IPS-20b (cell line): ENCODE data around the gene ADTRP.

ENCODE experiments used
- H3K27ac ChIP-seq: one replicate; pipeline ENCODE4 v1.5.1; 2013; ENCODE audit warnings: low read length
- H3K27me3 ChIP-seq: 2 replicates; pipeline ENCODE4 v1.6.1; 2013; ENCODE audit warnings: mild to moderate bottlenecking, low read length, inconsistent platforms; ENCODE audit not compliant: insufficient read depth
- H3K36me3 ChIP-seq: 2 replicates; pipeline ENCODE4 v1.6.1; 2013; ENCODE audit warnings: low read depth, mild to moderate bottlenecking, inconsistent platforms, low read length, moderate library complexity; ENCODE audit not compliant: insufficient read depth
- H3K4me1 ChIP-seq: 2 replicates; pipeline ENCODE4 v1.6.1; 2013; ENCODE audit warnings: mild to moderate bottlenecking, control low read depth, inconsistent platforms, low read length, moderate library complexity; ENCODE audit not compliant: insufficient read depth
- H3K4me3 ChIP-seq: 2 replicates; pipeline ENCODE4 v1.5.1; 2013; ENCODE audit warnings: mild to moderate bottlenecking, low read length, inconsistent platforms
- H3K9ac ChIP-seq: 2 replicates; pipeline ENCODE4 v1.6.1; 2013; ENCODE audit warnings: low read depth, mild to moderate bottlenecking, inconsistent platforms, low read length, moderate library complexity
- H3K9me3 ChIP-seq: 2 replicates; pipeline ENCODE4 v1.6.1; 2013; ENCODE audit warnings: mild to moderate bottlenecking, low read depth, low read length, inconsistent platforms; ENCODE audit not compliant: insufficient read depth

ADTRP gene

GRCh38 chr6:11747021-11747420 lies 31.6 kb downstream of the ADTRP start:
- Histone ChIP-seq H3K36me3 (no peaks in the 10 kb centered on the region), H3K27me3 (no peaks in the 10 kb centered on the region), H3K4me1 (peaks cover 7% of the 10 kb centered on the region)

DNA sequence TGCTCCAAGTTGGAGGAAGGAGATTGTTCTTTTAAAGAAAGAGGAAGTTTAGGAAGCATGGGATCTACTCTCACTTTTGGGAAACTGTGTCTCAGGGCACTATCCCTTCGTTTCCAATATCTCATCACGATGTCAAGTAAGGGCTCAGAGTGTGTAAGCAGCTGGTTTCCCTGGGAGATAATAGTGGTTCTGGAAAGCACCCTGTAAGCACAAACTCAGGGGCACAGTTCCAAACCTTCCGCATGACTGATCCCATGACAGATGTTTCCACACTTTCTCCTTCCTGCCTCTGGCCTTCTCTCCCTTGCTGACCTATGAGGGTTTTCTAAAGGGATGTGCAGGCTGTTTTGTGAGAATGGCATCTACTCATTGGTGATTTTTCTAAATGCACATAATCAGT lies 33.9 kb downstream of the ADTRP start:
- Histone ChIP-seq H3K9me3 (no peaks in the 10 kb centered on the region), H3K9ac (no peak overlapping the region), H3K4me1 (peaks cover 7% of the 10 kb centered on the region), H3K4me3 (no peak overlapping the region), H3K27me3 (no peaks in the 10 kb centered on the region), H3K36me3 (no peaks in the 10 kb centered on the region), H3K27ac (no peak overlapping the region)

More at GRCh38 chr6:11747021-11747420, 31.6 kb downstream of the ADTRP start:
- Histone ChIP-seq H3K27ac (no peak overlapping the region), H3K4me3 (no peak overlapping the region), H3K9ac (no peak overlapping the region), H3K9me3 (no peaks in the 10 kb centered on the region)

- Histone ChIP-seq H3K4me1 (peaks cover 7% of the 10 kb centered on the region), H3K36me3 (no peaks in the 10 kb centered on the region), H3K27me3 (no peaks in the 10 kb centered on the region), H3K27ac (no peak overlapping the region), H3K9me3 (no peaks in the 10 kb centered on the region), H3K9ac (no peak overlapping the region), H3K4me3 (no peak overlapping the region)
These were observed 34.5 kb downstream of the ADTRP start for GRCh38 chr6:11744101-11744500.

- Histone ChIP-seq H3K4me1 (no peaks in the 10 kb centered on the region), H3K4me3 (no peak overlapping the region), H3K27me3 (no peaks in the 10 kb centered on the region), H3K9ac (no peak overlapping the region), H3K9me3 (no peaks in the 10 kb centered on the region), H3K36me3 (no peaks in the 10 kb centered on the region), H3K27ac (no peak overlapping the region)
These were observed 37.7 kb downstream of the ADTRP start for GRCh38 chr6:11740875-11741274.

GRCh38 chr6:11738661-11739375 lies 39.8 kb downstream of the ADTRP start:
- H3K9me3 ChIP-seq = no peaks in the 10 kb centered on the region
- no peaks in the 10 kb centered on the region for H3K4me1 ChIP-seq
- H3K4me3 ChIP-seq = no peak overlapping the region
- H3K27ac ChIP-seq = no peak overlapping the region
- no peaks in the 10 kb centered on the region for H3K36me3 ChIP-seq
- no peaks in the 10 kb centered on the region for H3K27me3 ChIP-seq
- no peak overlapping the region for H3K9ac ChIP-seq

DNA sequence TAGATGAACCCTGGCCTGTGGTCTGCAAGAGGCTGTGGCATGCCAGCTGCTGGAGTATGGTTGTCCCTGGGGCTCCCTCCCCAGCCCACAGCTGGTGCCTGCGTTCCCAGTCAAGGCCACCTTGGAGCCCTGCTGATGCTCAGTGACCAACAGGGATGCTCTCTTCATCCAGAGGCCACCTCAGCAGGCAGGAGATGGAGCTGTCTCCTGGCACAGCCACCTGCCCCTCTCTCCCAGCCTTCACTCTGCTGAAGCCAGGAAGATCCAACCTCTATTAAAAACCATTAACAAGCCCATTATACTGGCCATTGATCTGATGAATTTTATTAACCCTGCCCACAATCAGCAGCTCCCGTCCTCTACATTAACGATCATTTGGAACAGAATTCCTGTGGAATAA lies 40.4 kb downstream of the ADTRP start:
- Histone ChIP-seq H3K4me1 (no peaks in the 10 kb centered on the region), H3K9ac (no peak overlapping the region), H3K27ac (no peak overlapping the region), H3K4me3 (no peak overlapping the region), H3K36me3 (no peaks in the 10 kb centered on the region), H3K9me3 (no peaks in the 10 kb centered on the region), H3K27me3 (no peaks in the 10 kb centered on the region)

GRCh38 chr6:11736601-11737000 lies 42.0 kb downstream of the ADTRP start:
- Histone ChIP-seq H3K4me1 (no peaks in the 10 kb centered on the region), H3K27ac (no peak overlapping the region), H3K27me3 (no peaks in the 10 kb centered on the region), H3K9ac (no peak overlapping the region), H3K9me3 (no peaks in the 10 kb centered on the region), H3K4me3 (no peak overlapping the region), H3K36me3 (no peaks in the 10 kb centered on the region)

- Histone ChIP-seq H3K9ac (no peak overlapping the region), H3K4me1 (no peaks in the 10 kb centered on the region)
These were observed 43.6 kb downstream of the ADTRP start for GRCh38 chr6:11734861-11735613.

DNA sequence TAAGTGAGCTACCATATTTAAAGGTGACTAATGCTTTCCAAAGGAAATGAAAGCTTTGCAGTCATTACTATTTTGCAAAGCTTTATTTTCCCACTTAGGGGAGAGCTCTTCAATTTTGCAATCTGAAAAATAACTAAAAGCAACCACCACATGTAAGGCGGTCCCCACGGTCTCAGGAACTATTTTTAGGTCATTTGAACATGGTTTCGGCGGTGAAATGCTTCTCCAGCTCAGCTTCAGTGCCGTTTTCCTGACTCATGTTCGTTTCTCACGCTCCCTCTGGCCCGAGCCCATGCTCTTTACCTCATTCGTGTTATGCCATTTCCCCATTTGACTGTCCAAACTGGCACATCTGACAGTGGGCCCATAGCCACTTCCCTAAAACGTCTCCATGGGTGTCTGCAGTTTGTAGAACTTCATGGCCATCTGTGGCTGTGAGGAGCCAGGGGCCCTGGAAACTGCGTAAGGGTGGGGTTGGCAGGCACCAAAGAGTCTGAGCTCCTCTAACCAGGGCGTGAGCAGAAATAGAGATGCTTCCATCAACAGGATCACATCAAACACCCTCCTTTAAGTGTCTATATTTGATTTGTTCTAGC lies 46.5 kb downstream of the ADTRP start:
- Histone ChIP-seq H3K4me1 (no peaks in the 10 kb centered on the region), H3K27ac (no peak overlapping the region), H3K9me3 (no peaks in the 10 kb centered on the region), H3K36me3 (no peaks in the 10 kb centered on the region), H3K9ac (no peak overlapping the region), H3K4me3 (no peak overlapping the region), H3K27me3 (no peaks in the 10 kb centered on the region)

More at GRCh38 chr6:11734861-11735613, 43.6 kb downstream of the ADTRP start:
- no peak overlapping the region for H3K27ac ChIP-seq
- no peak overlapping the region for H3K4me3 ChIP-seq
- H3K36me3 ChIP-seq = no peaks in the 10 kb centered on the region
- H3K9me3 ChIP-seq = no peaks in the 10 kb centered on the region
- H3K27me3 ChIP-seq = no peaks in the 10 kb centered on the region

- H3K27me3 ChIP-seq = no peaks in the 10 kb centered on the region
- H3K4me3 ChIP-seq = no peak overlapping the region
- no peaks in the 10 kb centered on the region for H3K4me1 ChIP-seq
- H3K27ac ChIP-seq = no peak overlapping the region
- H3K9me3 ChIP-seq = no peaks in the 10 kb centered on the region
- no peak overlapping the region for H3K9ac ChIP-seq
- H3K36me3 ChIP-seq = no peaks in the 10 kb centered on the region
These were observed 47.2 kb downstream of the ADTRP start for GRCh38 chr6:11731423-11731822.

DNA sequence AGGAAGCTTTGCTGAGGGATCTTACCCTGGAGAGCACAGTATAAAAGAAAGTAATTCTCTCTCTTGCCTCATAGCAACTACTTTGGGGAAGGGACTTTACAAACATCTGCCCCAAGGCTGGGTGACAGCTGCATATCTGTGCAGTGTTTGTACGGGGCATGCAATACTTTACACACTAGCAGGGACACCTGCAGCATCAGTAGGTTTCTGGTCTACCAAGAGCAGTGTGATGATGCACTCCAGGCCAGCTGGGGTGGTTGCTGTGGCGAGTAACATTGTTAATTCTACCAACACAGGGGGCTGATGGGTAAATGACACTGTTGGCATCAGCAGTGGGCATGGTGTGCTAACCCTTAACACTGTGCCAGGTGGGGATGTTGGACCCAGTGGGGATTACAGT lies 48.0 kb downstream of the ADTRP start:
- Histone ChIP-seq H3K36me3 (no peaks in the 10 kb centered on the region), H3K9ac (no peak overlapping the region), H3K4me3 (no peak overlapping the region), H3K4me1 (no peaks in the 10 kb centered on the region), H3K9me3 (no peaks in the 10 kb centered on the region), H3K27me3 (no peaks in the 10 kb centered on the region), H3K27ac (no peak overlapping the region)

GRCh38 chr6:11729076-11729475 lies 49.5 kb downstream of the ADTRP start:
- no peak overlapping the region for H3K4me3 ChIP-seq
- no peak overlapping the region for H3K27ac ChIP-seq
- H3K9me3 ChIP-seq = no peaks in the 10 kb centered on the region
- no peaks in the 10 kb centered on the region for H3K36me3 ChIP-seq
- H3K4me1 ChIP-seq = no peaks in the 10 kb centered on the region
- H3K9ac ChIP-seq = no peak overlapping the region
- no peaks in the 10 kb centered on the region for H3K27me3 ChIP-seq
